Activated B cell treated with CpG ODN at 0.5 μM for 24 hours (primary cell): ENCODE measurements around the gene S100PBP. TPM values are rescaled to one million over a fixed set of nuclear protein-coding genes. Genes with fewer than 3 reads are reported as not detected.

Source experiments
- ATAC-seq: fragments of 200-7000 bp; cut with Tn5 transposase; one replicate; pipeline ENCODE4 v1.10.0; 2021; ENCODE audit warnings: low read depth, mild to moderate bottlenecking, moderate library complexity
- CTCF ChIA-PET: fragments of 350-600 bp; sonication (Branson Sonifier 250); formaldehyde crosslinking; loops from one replicate; lab custom pipeline; 2021; ENCODE audit warnings: antibody characterized with exemption; lab: Charles Lee
- POLR2A ChIA-PET: fragments of 350-600 bp; sonication (Branson Sonifier 250); formaldehyde crosslinking; loops from one replicate; lab custom pipeline; 2021; ENCODE audit warnings: antibody characterized with exemption; lab: Charles Lee
- DNase-seq: peaks from one replicate; pipeline ENCODE4 v3.0.0; 2022
- H3K27ac Mint-ChIP-seq: one replicate; pipeline ENCODE4 v1.8.0; 2020; ENCODE audit warnings: mixed read lengths
- H3K27me3 Mint-ChIP-seq: one replicate; pipeline ENCODE4 v1.8.0; 2021; ENCODE audit warnings: mixed read lengths
- H3K36me3 Mint-ChIP-seq: one replicate; pipeline ENCODE4 v1.8.0; 2021; ENCODE audit warnings: low read depth, mixed read lengths
- H3K4me1 Mint-ChIP-seq: one replicate; pipeline ENCODE4 v1.8.0; 2021; ENCODE audit warnings: mixed read lengths
- H3K4me3 Mint-ChIP-seq: one replicate; pipeline ENCODE4 v1.8.0; 2020; ENCODE audit warnings: mild to moderate bottlenecking, mixed read lengths
- H3K9me3 Mint-ChIP-seq: one replicate; pipeline ENCODE4 v1.8.0; 2020; ENCODE audit warnings: mixed read lengths
- CTCF ChIP-seq: fragments of 200-600 bp; IDR thresholded peaks from one replicate; pipeline ENCODE4 v1.8.0; 2022; ENCODE audit warnings: antibody characterized with exemption, mild to moderate bottlenecking
- intact Hi-C: fragments of 100-400 bp; cut with micrococcal nuclease; formaldehyde crosslinking; loops from one replicate; pipeline ENCODE4 v1.15.1; 2024
- total RNA-seq: library from RNA; stranded (reverse); gene quantifications from 2 replicates; pipeline ENCODE4 v1.2.3, GENCODE V29; 2022

Gene S100PBP
- total RNA-seq, 1 donor from 2014 or later = 50.5 TPM

GRCh38 chr1:32818804-32819541 is 1.5 kb downstream of the S100PBP start:
- H3K36me3 Mint-ChIP-seq = peaks cover 28% of the 10 kb centered on the region
- H3K27ac Mint-ChIP-seq = peak overlapping the region; percentile 85
- intact Hi-C loops = loop anchor here (5.0 to 10.0 kb wide), 6 partner anchors 146 to 882 kb away; partner anchors contain the start of genes KHDRBS1, PTP4A2, RNF19B and TRIM62
- H3K4me3 Mint-ChIP-seq = peak overlapping the region; percentile 94
- ATAC-seq (no peak), DNase-seq (no peak)
- H3K9me3 Mint-ChIP-seq = no peaks in the 10 kb centered on the region
- no peaks in the 10 kb centered on the region for H3K27me3 Mint-ChIP-seq
- ChIA-PET POLR2A (interaction anchor here (0.6 to 1.6 kb wide), 7 partner anchors 18 to 483 kb away, joined by 3 to 7 read pairs (median 5); partner anchors contain the start of genes MARCKSL1, RBBP4 and ZBTB8OS), CTCF (interaction anchor here (1.0 kb wide), 1 partner anchor 54 kb away, joined by 3 read pairs; no protein-coding TSS in a partner anchor)
- peaks cover 69% of the 10 kb centered on the region for H3K4me1 Mint-ChIP-seq
- TF ChIP-seq CTCF = no peak

GRCh38 chr1:32825181-32825580 is 7.7 kb downstream of the S100PBP start:
- Mint-ChIP-seq H3K27me3 (no peaks in the 10 kb centered on the region), H3K4me3 (no peak overlapping the region), H3K36me3 (peaks cover 44% of the 10 kb centered on the region), H3K27ac (no peak overlapping the region), H3K9me3 (no peaks in the 10 kb centered on the region), H3K4me1 (peaks cover 23% of the 10 kb centered on the region)
- no peak for DNase-seq
- intact Hi-C loops = no loop called here
- no peak for TF ChIP-seq CTCF
- POLR2A ChIA-PET = interaction anchor here (0.6 kb wide), 1 partner anchor 12 kb away, joined by 8 read pairs; no protein-coding TSS in a partner anchor
- no peak for ATAC-seq
- CTCF ChIA-PET = interaction anchor here (0.7 kb wide), 1 partner anchor 230 kb away, joined by 3 read pairs; no protein-coding TSS in a partner anchor

- no peaks in the 10 kb centered on the region for H3K9me3 Mint-ChIP-seq
- intact Hi-C loops = loop anchor here (2.0 kb wide), 1 partner anchor 258 kb away; no protein-coding TSS in a partner anchor
- ATAC-seq = no peak
- peaks cover 4% of the 10 kb centered on the region for H3K4me1 Mint-ChIP-seq
- ChIA-PET POLR2A (no interaction called here), CTCF (interaction anchor here (2.0 kb wide), 1 partner anchor 44 kb away, joined by 8 read pairs; no protein-coding TSS in a partner anchor)
- no peak for DNase-seq
- no peaks in the 10 kb centered on the region for H3K27me3 Mint-ChIP-seq
- no peak overlapping the region for H3K4me3 Mint-ChIP-seq
- peaks cover 73% of the 10 kb centered on the region for H3K36me3 Mint-ChIP-seq
- TF ChIP-seq CTCF = no peak
- H3K27ac Mint-ChIP-seq = no peak overlapping the region
Measured at GRCh38 chr1:32828341-32828740, 10.9 kb downstream of the S100PBP start.

- CTCF ChIA-PET = no interaction called here
- Mint-ChIP-seq H3K4me1 (no peaks in the 10 kb centered on the region), H3K27me3 (no peaks in the 10 kb centered on the region), H3K27ac (no peak overlapping the region), H3K9me3 (no peaks in the 10 kb centered on the region), H3K4me3 (no peak overlapping the region), H3K36me3 (peaks cover 81% of the 10 kb centered on the region)
- intact Hi-C loops = no loop called here
- POLR2A ChIA-PET = interaction anchor here (0.6 kb wide), 1 partner anchor 677 kb away, joined by 7 read pairs; no protein-coding TSS in a partner anchor
- DNase-seq (no peak), ATAC-seq (no peak)
- no peak for TF ChIP-seq CTCF
Measured at GRCh38 chr1:32830092-32830852, 12.8 kb downstream of the S100PBP start.

GRCh38 chr1:32831878-32832277 is 14.4 kb downstream of the S100PBP start:
- ChIA-PET POLR2A (no interaction called here), CTCF (no interaction called here)
- intact Hi-C loops = no loop called here
- Mint-ChIP-seq H3K4me3 (no peak overlapping the region), H3K9me3 (no peaks in the 10 kb centered on the region), H3K36me3 (peaks cover 79% of the 10 kb centered on the region), H3K27me3 (no peaks in the 10 kb centered on the region), H3K27ac (no peak overlapping the region), H3K4me1 (no peaks in the 10 kb centered on the region)
- ATAC-seq (no peak), DNase-seq (no peak)
- TF ChIP-seq CTCF = no peak
